SH-SY5Y (cell line): ENCODE results near the gene PPM1M.

Experiments
- GATA2 ChIP-seq: IDR thresholded peaks from 2 replicates; pipeline ENCODE4 v1.6.1; 2011; ENCODE audit warnings: mild to moderate bottlenecking, low read depth, low read length
- GATA3 ChIP-seq: IDR thresholded peaks from 2 replicates; pipeline ENCODE4 v1.6.1; 2011; ENCODE audit warnings: low read depth, mild to moderate bottlenecking, low read length, moderate library complexity

Gene PPM1M

GRCh38 chr3:52245322-52246263 lies at the start of gene PPM1M:
PPM1M (plus strand) TSS chr3:52245759; CDS start chr3:52245825, 66 bp downstream.
- no peak for TF ChIP-seq GATA3
- TF ChIP-seq GATA2, result no peak

GRCh38 chr3:52195823-52196331 lies 49.7 kb upstream of the PPM1M start:
- no peak for TF ChIP-seq GATA2
- no peak for TF ChIP-seq GATA3

GRCh38 chr3:52196977-52197376 lies 48.6 kb upstream of the PPM1M start:
- TF ChIP-seq GATA3 (no peak), GATA2 (no peak)

GRCh38 chr3:52197499-52197841 lies 48.1 kb upstream of the PPM1M start:
- TF ChIP-seq GATA2, result no peak
- no peak for TF ChIP-seq GATA3

- TF ChIP-seq GATA3 (no peak), GATA2 (no peak)
Observed at GRCh38 chr3:52197842-52198625, 47.5 kb upstream of the PPM1M start, which contains the start of gene ALAS1. ALAS1 (plus strand) TSS chr3:52198160; CDS start chr3:52199242, 1,082 bp downstream.

GRCh38 chr3:52198643-52199608 lies 46.6 kb upstream of the PPM1M start:
- TF ChIP-seq GATA2, result peak; percentile 35; the same call in 1 of the 2 replicates
- TF ChIP-seq GATA3, result no peak

- TF ChIP-seq GATA2 (no peak), GATA3 (no peak)
Observed at GRCh38 chr3:52200981-52201679, 44.4 kb upstream of the PPM1M start.

- TF ChIP-seq GATA2, result no peak
- TF ChIP-seq GATA3, result no peak
Observed at GRCh38 chr3:52202384-52203077, 43.0 kb upstream of the PPM1M start.

- TF ChIP-seq GATA2, result no peak
- no peak for TF ChIP-seq GATA3
Observed at GRCh38 chr3:52203701-52204100, 41.9 kb upstream of the PPM1M start.

- no peak for TF ChIP-seq GATA3
- no peak for TF ChIP-seq GATA2
Observed at GRCh38 chr3:52204337-52205073, 41.1 kb upstream of the PPM1M start.

- TF ChIP-seq GATA2 (no peak), GATA3 (no peak)
Observed at GRCh38 chr3:52205727-52206372, 39.7 kb upstream of the PPM1M start.
